ENCODE measurements around the gene NADSYN1. TPM values are rescaled to one million over a fixed set of nuclear protein-coding genes. Genes with fewer than 3 reads are reported as not detected.
"Not testable (repeated sequence)": the region's sequence is repeated elsewhere in the genome, so short reads cannot be mapped to it uniquely, and the experiment has no call there.

NADSYN1 gene
- total and polyA plus RNA-seq, 2 donors from 2014 or later = 34.9 to 72.9 TPM

DNA sequence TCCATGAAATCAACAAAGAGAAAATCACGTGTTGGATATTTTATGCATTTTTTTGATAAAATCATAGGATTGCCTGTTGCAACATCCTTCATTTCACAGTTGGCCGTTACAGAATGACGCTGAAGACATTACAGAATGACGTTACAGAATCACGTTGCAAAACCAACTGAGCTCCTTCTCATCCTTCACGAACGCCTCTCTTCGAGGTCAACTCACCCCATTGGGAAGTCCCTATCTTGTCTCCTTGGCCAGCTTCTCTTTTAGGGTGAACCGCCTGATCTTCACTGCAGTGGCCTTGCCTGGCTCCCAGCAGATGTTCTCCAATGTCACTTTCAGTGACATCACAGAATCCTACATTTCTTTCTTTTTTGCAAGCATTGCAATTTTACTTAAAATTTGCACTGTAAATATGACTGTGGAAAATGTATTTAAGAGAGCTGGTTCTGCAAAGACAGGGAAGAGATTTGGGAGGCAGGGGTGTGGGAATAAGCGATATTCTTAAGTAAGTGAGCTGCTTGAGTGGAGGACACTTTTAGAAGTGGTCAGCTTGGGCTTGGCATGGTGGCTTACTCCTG, 79.1 kb downstream of the NADSYN1 start:
- no peak overlapping the region for H3K27ac ChIP-seq (ENCODE audit: low read depth in 2 of 2, low read length in 2 of 2)
- no peak for FAIRE-seq
- no peak overlapping the region for H3K9ac ChIP-seq (ENCODE audit: low read length in 3 of 3)
- H3K36me3 ChIP-seq (ENCODE audit: control insufficient read depth in 2 of 3, insufficient read depth in 3 of 3, low read length in 3 of 3) = no peaks in the 10 kb centered on the region
- intact Hi-C loops (cut with DNase I) = no loop called here
- H3K27me3 ChIP-seq (ENCODE audit: control insufficient read depth, insufficient read depth, low read length) = no peaks in the 10 kb centered on the region
- no peak overlapping the region for H3K4me3 ChIP-seq (ENCODE audit: low read length in 3 of 3)
- no peaks in the 10 kb centered on the region for H3K9me3 ChIP-seq (ENCODE audit: control insufficient read depth in 2 of 3, insufficient read depth in 1 of 3, low read length in 3 of 3)
- no peak for DNase-seq
- H3K4me1 ChIP-seq (ENCODE audit: control insufficient read depth in 2 of 3, insufficient read depth in 2 of 3, low read depth in 1 of 3, low read length in 3 of 3) = peaks cover 0 to 5% (median 0%) of the 10 kb centered on the region in 3 donors
- TF ChIP-seq CTCF (IDR thresholded peaks at IDR 0.05; ENCODE audit: borderline replicate concordance, extremely low read depth, insufficient read depth) = no peak

DNA sequence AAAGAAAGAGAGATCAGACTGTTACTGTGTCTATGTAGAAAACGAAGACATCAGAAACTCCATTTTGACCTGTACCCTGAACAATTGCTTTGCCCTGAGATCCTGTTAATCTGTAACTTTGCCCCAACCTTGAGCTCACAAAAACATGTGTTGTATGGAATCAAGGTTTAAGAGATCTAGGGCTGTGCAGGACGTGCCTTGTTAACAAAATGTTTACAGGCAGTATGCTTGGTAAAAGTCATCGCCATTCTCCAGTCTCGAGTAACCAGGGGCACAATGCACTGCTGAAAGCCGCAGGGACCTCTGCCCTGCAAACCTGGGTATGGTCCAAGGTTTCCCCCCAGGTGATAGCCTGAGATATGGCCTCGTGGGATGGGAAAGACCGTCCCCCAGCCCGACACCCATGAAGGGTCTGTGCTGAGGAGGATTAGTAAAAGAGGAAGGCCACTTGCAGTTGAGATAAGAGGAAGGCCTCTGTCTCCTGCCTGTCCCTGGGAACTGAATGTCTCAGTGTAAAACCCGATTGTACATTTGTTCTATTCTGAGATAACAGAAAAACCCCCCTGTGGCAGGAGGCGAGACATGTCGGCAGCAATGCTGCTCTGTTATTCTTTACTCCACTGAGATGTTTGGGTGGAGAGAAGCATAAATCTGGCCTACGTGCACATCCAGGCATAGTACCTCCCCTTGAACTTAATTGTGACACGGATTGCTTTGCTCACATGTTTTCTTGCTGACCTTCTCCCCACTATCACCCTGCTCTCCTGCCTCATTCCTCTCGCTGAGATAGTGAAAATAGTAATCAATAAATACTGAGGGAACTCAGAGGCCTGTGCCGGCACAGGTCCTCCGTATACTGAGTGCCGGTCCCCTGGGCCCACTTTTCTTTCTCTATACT, 82.0 kb downstream of the NADSYN1 start:
- H3K9ac ChIP-seq (ENCODE audit: low read length in 3 of 3); H3K4me1 ChIP-seq (ENCODE audit: control insufficient read depth in 2 of 3, insufficient read depth in 2 of 3, low read depth in 1 of 3, low read length in 3 of 3); H3K4me3 ChIP-seq (ENCODE audit: low read length in 3 of 3); intact Hi-C loops (cut with DNase I); FAIRE-seq; H3K9me3 ChIP-seq (ENCODE audit: control insufficient read depth in 2 of 3, insufficient read depth in 1 of 3, low read length in 3 of 3); H3K27me3 ChIP-seq (ENCODE audit: control insufficient read depth, insufficient read depth, low read length); H3K27ac ChIP-seq (ENCODE audit: low read depth in 2 of 2, low read length in 2 of 2); H3K36me3 ChIP-seq (ENCODE audit: control insufficient read depth in 2 of 3, insufficient read depth in 3 of 3, low read length in 3 of 3): not testable (repeated sequence)
- peak in 1 of 5 donors; percentile 13 for DNase-seq

DNA sequence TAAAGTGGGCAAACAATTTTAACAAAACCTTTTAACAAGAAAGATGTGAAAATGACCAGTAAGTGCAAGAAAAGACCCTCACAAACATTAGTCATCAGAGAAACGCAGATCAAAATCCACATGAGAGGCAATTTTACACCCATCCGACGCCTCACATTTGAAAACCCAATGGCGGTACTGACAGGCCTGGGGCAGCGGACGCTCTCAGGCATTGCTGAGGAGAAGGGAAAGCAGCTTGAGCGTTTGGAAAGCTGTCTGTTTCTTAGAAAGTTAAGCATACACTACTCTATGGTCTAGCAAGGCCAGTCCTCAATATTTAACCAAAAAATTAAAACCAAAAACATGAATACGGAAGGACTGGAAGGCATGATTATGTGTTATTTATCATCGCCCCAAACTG, 82.8 kb downstream of the NADSYN1 start:
- TF ChIP-seq CTCF (IDR thresholded peaks at IDR 0.05; ENCODE audit: borderline replicate concordance, extremely low read depth, insufficient read depth) = no peak
- Histone ChIP-seq H3K36me3 (ENCODE audit: control insufficient read depth in 2 of 3, insufficient read depth in 3 of 3, low read length in 3 of 3) (no peaks in the 10 kb centered on the region), H3K9me3 (ENCODE audit: control insufficient read depth in 2 of 3, insufficient read depth in 1 of 3, low read length in 3 of 3) (no peaks in the 10 kb centered on the region), H3K9ac (ENCODE audit: low read length in 3 of 3) (no peak overlapping the region), H3K4me1 (ENCODE audit: control insufficient read depth in 2 of 3, insufficient read depth in 2 of 3, low read depth in 1 of 3, low read length in 3 of 3) (peaks cover 0 to 5% (median 0%) of the 10 kb centered on the region in 3 donors), H3K27ac (ENCODE audit: low read depth in 2 of 2, low read length in 2 of 2) (no peak overlapping the region), H3K27me3 (ENCODE audit: control insufficient read depth, insufficient read depth, low read length) (no peaks in the 10 kb centered on the region), H3K4me3 (ENCODE audit: low read length in 3 of 3) (no peak overlapping the region)
- peak in 1 of 5 donors; percentile 7 for DNase-seq
- FAIRE-seq = no peak
- intact Hi-C loops (cut with DNase I) = no loop called here

GRCh38 chr11:71537537-71537936, 84.5 kb downstream of the NADSYN1 start:
- FAIRE-seq (no peak), DNase-seq (no peak)
- Histone ChIP-seq H3K36me3 (ENCODE audit: control insufficient read depth in 2 of 3, insufficient read depth in 3 of 3, low read length in 3 of 3) (no peaks in the 10 kb centered on the region), H3K4me1 (ENCODE audit: control insufficient read depth in 2 of 3, insufficient read depth in 2 of 3, low read depth in 1 of 3, low read length in 3 of 3) (peaks cover 0 to 5% (median 0%) of the 10 kb centered on the region in 3 donors), H3K27me3 (ENCODE audit: control insufficient read depth, insufficient read depth, low read length) (no peaks in the 10 kb centered on the region), H3K9ac (ENCODE audit: low read length in 3 of 3) (no peak overlapping the region), H3K4me3 (ENCODE audit: low read length in 3 of 3) (no peak overlapping the region), H3K9me3 (ENCODE audit: control insufficient read depth in 2 of 3, insufficient read depth in 1 of 3, low read length in 3 of 3) (no peaks in the 10 kb centered on the region), H3K27ac (ENCODE audit: low read depth in 2 of 2, low read length in 2 of 2) (no peak overlapping the region)
- intact Hi-C loops (cut with DNase I) = no loop called here
- no peak for TF ChIP-seq CTCF (IDR thresholded peaks at IDR 0.05; ENCODE audit: borderline replicate concordance, extremely low read depth, insufficient read depth)

DNA sequence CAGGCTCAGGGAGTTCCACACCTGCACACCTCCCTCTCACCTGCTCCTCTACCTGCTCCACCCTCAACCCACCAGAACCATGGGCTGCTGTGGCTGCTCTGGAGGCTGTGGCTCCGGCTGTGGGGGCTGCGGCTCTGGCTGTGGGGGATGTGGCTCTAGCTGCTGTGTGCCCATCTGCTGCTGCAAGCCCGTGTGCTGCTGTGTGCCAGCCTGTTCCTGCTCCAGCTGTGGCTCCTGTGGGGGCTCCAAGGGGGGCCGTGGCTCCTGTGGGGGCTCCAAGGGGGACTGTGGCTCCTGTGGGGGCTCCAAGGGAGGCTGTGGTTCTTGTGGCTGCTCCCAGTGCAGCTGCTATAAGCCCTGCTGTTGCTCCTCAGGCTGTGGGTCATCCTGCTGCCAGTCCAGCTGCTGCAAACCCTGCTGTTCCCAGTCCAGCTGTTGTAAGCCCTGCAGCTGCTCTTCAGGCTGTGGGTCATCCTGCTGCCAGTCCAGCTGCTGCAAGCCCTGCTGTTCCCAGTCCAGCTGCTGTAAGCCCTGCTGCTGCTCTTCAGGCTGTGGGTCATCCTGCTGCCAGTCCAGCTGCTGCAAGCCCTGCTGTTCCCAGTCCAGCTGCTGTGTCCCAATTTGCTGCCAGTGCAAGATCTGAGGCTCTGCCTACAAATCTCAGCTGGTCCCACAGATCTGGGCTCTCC, 85.1 kb downstream of the NADSYN1 start, which contains the start of gene KRTAP5-8:
Gene KRTAP5-8, plus strand, starts transcription at position 49 of the 689 bp plus-strand sequence. Its CDS starts 31 bp downstream, at position 80.
- H3K27me3 ChIP-seq (ENCODE audit: control insufficient read depth, insufficient read depth, low read length); H3K4me1 ChIP-seq (ENCODE audit: control insufficient read depth in 2 of 3, insufficient read depth in 2 of 3, low read depth in 1 of 3, low read length in 3 of 3); H3K9me3 ChIP-seq (ENCODE audit: control insufficient read depth in 2 of 3, insufficient read depth in 1 of 3, low read length in 3 of 3); H3K9ac ChIP-seq (ENCODE audit: low read length in 3 of 3); FAIRE-seq; H3K27ac ChIP-seq (ENCODE audit: low read depth in 2 of 2, low read length in 2 of 2); H3K4me3 ChIP-seq (ENCODE audit: low read length in 3 of 3); intact Hi-C loops (cut with DNase I); H3K36me3 ChIP-seq (ENCODE audit: control insufficient read depth in 2 of 3, insufficient read depth in 3 of 3, low read length in 3 of 3): not testable (repeated sequence)
- peak in 2 of 5 donors; percentile 19 to 24 for DNase-seq
